HG02571 (cell line): ENCODE results near the gene APLNR.

ENCODE experiments used
- ATAC-seq: cut with Tn5 transposase; IDR thresholded peaks from one replicate; pipeline ENCODE4 v1.9.1; 2021; ENCODE audit warnings: mild to moderate bottlenecking, moderate library complexity; ENCODE audit not compliant: unreplicated experiment

APLNR gene

DNA sequence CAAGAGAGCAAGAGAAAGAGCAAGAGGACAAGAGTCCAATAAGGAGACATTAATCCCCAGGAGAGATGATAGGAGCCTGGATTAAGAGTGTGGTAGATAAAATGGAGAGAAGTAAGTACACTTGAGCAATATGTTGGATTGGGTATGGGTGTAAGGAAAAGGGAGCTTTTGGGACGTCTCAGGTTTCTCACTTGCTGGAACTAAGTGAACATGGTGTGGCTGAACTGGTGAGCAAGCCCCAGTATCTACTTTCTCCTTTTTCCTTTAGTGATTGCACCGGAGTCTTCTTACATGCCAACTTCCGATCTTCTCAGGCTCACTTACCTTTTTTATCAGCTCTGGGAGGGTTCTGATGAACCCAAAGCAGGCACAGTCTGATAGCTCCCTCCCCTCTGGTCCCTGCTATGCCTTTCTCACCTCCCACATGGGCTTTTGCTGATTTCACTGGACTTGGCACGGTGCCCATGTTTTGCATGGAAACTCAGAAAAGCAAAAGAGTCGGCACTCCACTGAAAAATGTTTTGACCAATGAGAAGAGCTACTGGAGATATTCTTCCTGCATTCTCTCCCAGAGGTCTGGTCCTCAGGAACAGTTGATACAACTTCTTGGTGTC, 14.5 kb upstream of the APLNR start:
- no peak for ATAC-seq

- ATAC-seq: no peak
Measured at GRCh38 chr11:57251037-57251436, 14.0 kb upstream of the APLNR start.

GRCh38 chr11:57249384-57250319, 12.6 kb upstream of the APLNR start:
- ATAC-seq: peak; percentile 13

DNA sequence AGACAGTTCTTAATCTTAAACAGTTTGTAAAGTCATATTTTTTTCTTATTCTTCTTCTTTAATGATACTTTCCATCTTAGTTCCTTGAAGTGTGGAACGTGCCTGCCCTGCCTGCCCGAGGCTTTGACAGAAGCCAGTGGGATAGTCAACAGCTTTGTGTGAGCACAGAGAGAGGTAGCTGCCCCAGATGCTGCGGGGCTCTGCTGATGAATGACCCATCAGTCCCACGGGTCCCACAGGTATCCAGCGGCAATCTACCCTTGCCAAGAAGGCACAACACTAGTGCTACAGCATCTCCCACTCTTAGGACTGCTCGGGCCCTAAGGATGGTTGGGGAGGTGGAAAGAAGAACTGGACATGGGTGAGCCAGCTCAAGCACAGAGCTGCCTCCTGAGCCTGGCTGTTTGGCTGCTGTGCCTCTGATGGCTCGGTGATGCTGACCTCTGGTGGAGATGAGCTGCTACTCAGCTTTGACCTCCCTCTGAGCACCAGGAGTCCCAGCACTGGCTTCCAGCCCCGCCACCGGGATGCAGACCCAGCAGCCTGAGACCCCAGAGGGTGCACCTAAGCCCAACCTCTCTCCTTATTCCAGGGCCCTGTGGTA, 11.8 kb upstream of the APLNR start:
- ATAC-seq: peak; percentile 49

DNA sequence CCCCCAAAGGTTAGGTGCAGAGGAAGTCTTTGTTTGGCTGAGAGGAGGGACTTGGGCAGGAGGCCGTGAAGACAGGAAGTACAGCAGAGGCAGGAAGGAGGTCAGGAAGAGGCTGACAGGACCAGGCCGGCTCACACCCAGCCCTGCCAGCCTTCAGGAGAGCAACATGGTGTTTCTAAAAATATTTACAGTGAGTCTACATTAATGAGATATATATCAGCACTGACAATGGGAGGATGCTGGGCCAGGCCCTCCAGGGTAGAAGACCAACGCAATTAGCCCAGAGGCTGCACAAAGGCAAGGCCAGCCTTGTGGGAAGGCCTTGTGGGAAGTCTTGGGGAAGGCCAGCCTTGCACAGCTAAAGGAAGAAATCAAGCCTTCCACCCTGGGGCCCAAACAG, 7.9 kb upstream of the APLNR start:
- ATAC-seq: no peak

DNA sequence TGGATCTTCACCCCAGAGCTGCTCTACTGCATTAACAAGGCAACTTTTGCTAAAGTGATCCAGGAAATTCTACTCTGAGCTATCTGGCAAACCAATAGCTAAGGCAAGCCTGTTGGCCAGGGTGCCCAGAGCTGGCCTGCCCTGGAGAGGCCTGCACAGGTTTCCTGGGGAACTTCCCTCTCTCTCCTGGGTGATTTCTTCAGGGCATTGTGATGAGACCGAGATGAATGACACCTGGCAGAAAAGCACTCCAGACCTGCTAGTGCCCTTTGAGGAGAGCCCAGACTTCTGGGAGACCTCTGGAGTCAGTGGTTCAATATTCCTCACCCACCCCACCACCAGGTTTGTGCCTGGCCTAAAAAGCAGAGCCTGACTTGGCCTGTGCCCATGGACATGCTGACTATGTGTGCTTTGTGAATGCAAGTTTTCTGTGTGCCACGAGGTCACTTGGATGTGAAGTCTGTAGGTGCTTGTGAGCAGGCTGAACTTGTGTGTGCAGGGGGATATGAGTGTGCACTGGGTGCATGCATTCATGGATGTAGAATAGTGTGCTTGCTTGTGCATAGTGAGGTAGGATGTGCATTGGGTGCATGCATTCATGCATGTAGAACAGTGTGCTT, 4.4 kb upstream of the APLNR start:
- ATAC-seq: no peak

- ATAC-seq: no peak
Measured at GRCh38 chr11:57240757-57241156, 3.7 kb upstream of the APLNR start.

DNA sequence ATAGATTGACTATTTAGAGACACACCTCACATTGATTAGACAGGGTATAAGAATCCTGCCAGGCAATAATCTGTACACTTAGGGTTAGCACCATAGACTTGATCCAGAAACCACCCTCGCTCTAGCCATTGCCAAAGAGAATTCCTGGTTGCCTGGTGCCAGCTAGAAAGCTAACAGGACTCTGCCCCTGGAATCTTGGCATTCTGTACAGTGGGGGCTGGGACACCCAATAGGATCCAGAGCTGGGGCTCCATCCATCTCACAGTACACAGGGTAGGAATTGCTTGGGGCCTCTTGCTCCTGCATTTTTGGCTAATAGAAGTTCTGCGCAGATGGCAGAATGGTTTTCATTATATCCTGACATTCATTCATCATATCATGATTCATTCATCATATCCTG, 3.0 kb upstream of the APLNR start:
- no peak for ATAC-seq

- no peak for ATAC-seq
Measured at GRCh38 chr11:57239348-57239747, 2.3 kb upstream of the APLNR start.

GRCh38 chr11:57235761-57236703, 1.0 kb downstream of the APLNR start:
- no peak for ATAC-seq

GRCh38 chr11:57233702-57234101, 3.3 kb downstream of the APLNR start:
- no peak for ATAC-seq

DNA sequence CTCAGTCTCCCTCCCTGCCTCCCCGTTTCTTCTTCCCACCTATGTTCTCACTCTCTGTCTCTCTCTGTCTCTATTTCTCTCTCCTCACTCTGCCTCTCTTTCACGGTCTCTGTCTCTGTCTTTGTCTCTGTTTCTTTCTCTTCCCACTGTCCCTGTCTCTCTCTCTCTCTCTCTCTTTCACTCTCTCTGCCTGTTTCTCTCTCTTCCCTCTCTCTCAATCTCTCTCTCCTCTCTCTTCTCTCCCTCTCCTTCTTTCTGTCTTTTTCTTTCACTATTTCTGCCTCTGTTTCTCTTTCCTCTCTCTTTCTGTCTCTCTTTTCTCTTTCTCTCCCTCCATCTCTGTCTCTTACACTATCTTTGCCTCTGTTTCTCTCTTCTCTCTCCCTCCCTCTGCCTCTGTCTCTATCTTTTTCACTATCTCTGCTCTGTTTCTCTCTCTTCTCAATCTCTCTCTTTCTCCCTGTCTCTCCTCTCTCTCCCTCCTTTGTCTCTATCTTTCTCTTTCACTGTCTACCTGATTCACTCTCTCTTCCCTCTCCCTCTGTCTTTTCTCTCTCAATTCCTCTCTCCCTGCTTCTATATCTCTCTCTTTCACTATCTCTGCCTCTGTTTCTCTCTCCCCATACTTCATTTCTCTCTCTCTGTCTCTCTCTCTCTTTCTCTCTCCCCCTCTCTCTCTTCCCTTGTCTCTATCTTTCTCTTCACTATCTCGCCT, 5.4 kb downstream of the APLNR start:
- no peak for ATAC-seq

DNA sequence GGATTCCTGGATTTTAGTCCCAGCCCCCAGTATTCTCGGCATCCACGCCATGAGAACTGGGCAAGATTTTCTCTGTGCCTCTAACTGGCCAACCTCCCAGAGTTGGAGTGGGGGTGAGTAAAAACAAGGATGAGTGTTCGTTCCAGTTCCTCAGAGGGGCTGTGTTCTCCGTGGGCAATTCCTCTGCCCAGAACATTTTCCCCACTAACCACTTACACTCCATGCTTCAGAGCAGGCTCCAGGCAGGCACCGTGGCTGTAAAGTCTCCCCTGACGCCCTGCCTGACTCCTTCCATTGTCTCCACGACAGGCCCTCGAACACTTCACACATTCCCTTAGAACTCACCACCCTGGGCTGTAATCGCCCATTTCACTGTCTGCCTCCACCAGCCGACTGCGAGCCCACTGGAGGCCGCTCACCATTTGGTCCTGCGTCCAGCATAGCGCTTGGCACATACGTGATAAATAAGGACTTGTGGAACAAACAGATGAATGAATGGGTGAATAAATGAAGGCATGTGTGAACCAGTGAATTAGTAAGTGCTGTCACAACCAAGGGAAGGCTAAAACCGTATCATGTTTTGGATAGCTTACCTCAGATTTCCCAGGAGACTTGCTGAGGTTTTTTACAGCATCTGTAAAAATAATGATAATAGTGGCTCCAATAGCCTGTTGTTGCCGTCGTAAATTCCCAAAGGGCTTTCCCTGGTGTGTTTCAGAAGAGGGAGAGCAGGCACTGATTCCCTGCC, 6.1 kb downstream of the APLNR start:
- ATAC-seq: no peak

GRCh38 chr11:57230316-57230715, 6.7 kb downstream of the APLNR start:
- ATAC-seq: no peak

- no peak for ATAC-seq
Measured at GRCh38 chr11:57228600-57228999, 8.4 kb downstream of the APLNR start.

- no peak for ATAC-seq
Measured at GRCh38 chr11:57224537-57224936, 12.5 kb downstream of the APLNR start.

DNA sequence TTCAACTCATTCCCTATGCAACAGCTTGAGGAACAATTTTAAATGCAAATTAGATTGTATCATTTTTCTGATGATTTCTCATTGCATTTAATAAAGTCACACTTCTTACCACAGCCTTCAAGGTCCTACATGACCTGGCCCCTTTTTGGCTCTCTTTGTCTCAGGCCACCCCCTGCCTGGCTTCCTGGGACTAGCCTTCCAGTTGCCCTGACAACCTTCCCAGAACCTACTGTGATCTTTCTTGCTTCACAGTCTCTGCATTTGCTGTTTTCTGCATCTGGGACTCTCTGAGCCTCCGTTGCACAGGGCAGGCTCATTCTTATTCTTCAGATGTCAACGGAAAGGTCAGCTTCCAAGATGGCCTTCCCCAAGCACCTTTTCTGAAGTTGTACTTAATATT, 12.9 kb downstream of the APLNR start:
- no peak for ATAC-seq

- ATAC-seq: no peak
Measured at GRCh38 chr11:57223601-57224000, 13.4 kb downstream of the APLNR start.

GRCh38 chr11:57222239-57222638, 14.8 kb downstream of the APLNR start:
- ATAC-seq: no peak
